NCI-H1092 treated with DMSO at 0.1 percent for 48 hours (cell line): ENCODE measurements around the gene SULT1A3.
"Not testable (repeated sequence)": the region's sequence is repeated elsewhere in the genome, so short reads cannot be mapped to it uniquely, and the experiment has no call there.

Source experiments
- DNase-seq: peaks from one replicate; lab custom pipeline; 2025; lab: John Stamatoyannopoulos, UW

The SULT1A3 gene

GRCh38 chr16:30186782-30187555 is 12.1 kb upstream of the SULT1A3 start:
- DNase-seq, result no peak

GRCh38 chr16:30187556-30187865 is 11.5 kb upstream of the SULT1A3 start:
- no peak for DNase-seq

GRCh38 chr16:30187971-30188561 is 11.0 kb upstream of the SULT1A3 start:
- no peak for DNase-seq

GRCh38 chr16:30191158-30191557 is 7.9 kb upstream of the SULT1A3 start:
- DNase-seq, result not testable (repeated sequence)

- not testable (repeated sequence) for DNase-seq
Observed at GRCh38 chr16:30193098-30193497, 6.0 kb upstream of the SULT1A3 start.

GRCh38 chr16:30193615-30194014 is 5.4 kb upstream of the SULT1A3 start, which contains the start of the genes BOLA2B and SLX1A:
BOLA2B (minus strand) TSS chr16:30193666; CDS start chr16:30193595, 71 bp downstream.
SLX1A (plus strand) TSS chr16:30193875; CDS start chr16:30194085, 210 bp downstream.
- DNase-seq, result not testable (repeated sequence)

- DNase-seq, result not testable (repeated sequence)
Observed at GRCh38 chr16:30194172-30194925, 4.7 kb upstream of the SULT1A3 start.

- DNase-seq, result not testable (repeated sequence)
Observed at GRCh38 chr16:30197001-30197400, 2.1 kb upstream of the SULT1A3 start.

- not testable (repeated sequence) for DNase-seq
Observed at GRCh38 chr16:30199608-30200343, 721 bp downstream of the SULT1A3 start.

- not testable (repeated sequence) for DNase-seq
Observed at GRCh38 chr16:30205541-30206236, 6.6 kb downstream of the SULT1A3 start.

- DNase-seq, result not testable (repeated sequence)
Observed at GRCh38 chr16:30206252-30206651, 7.2 kb downstream of the SULT1A3 start.

GRCh38 chr16:30207063-30207704 is 8.1 kb downstream of the SULT1A3 start:
- DNase-seq, result not testable (repeated sequence)

- not testable (repeated sequence) for DNase-seq
Observed at GRCh38 chr16:30209032-30209431, 10.0 kb downstream of the SULT1A3 start.

GRCh38 chr16:30211414-30211813 is 12.4 kb downstream of the SULT1A3 start:
- DNase-seq, result not testable (repeated sequence)

GRCh38 chr16:30217082-30217481 is 18.0 kb downstream of the SULT1A3 start:
- DNase-seq, result not testable (repeated sequence)

GRCh38 chr16:30248379-30248778 is 49.3 kb downstream of the SULT1A3 start, which contains the start of gene NPIPB13:
NPIPB13 (minus strand) TSS chr16:30248479; CDS start chr16:30245573, 2,906 bp downstream.
- not testable (repeated sequence) for DNase-seq
